T-helper 1 cell (primary cell): ENCODE data around the gene PLPP1.

Source experiments
- DNase-seq, 5 donors: peaks; one replicate each; pipeline ENCODE4 v3.0.0-alpha.2; 2012 to 2020
- total RNA-seq, 4 donors: gene quantifications; one replicate each; lab custom pipeline; 2026; lab: John Stamatoyannopoulos, UW

The PLPP1 gene
- 5.0 to 8.9 (median 7.5) reads per million in 4 donors for total RNA-seq

GRCh38 chr5:55534436-55535198 is at the start of gene PLPP1:
TSS of gene PLPP1 (minus strand) at chr5:55534964. CDS start at chr5:55534629, 335 bp downstream.
- peak; percentile 70 to 87 (median 78) for DNase-seq

- DNase-seq = no peak
Observed at GRCh38 chr5:55583578-55583977, 48.8 kb upstream of the PLPP1 start.

- no peak for DNase-seq
Observed at GRCh38 chr5:55582256-55582655, 47.5 kb upstream of the PLPP1 start.

GRCh38 chr5:55580042-55580441 is 45.3 kb upstream of the PLPP1 start:
- no peak for DNase-seq

GRCh38 chr5:55578771-55579170 is 44.0 kb upstream of the PLPP1 start:
- DNase-seq = no peak

- DNase-seq = no peak
Observed at GRCh38 chr5:55577353-55578060, 42.7 kb upstream of the PLPP1 start.

- DNase-seq = no peak
Observed at GRCh38 chr5:55576661-55577060, 41.9 kb upstream of the PLPP1 start.

GRCh38 chr5:55575815-55576583 is 41.2 kb upstream of the PLPP1 start:
- no peak for DNase-seq

GRCh38 chr5:55572600-55572999 is 37.8 kb upstream of the PLPP1 start:
- no peak for DNase-seq

GRCh38 chr5:55572020-55572419 is 37.3 kb upstream of the PLPP1 start:
- no peak for DNase-seq

GRCh38 chr5:55570570-55570969 is 35.8 kb upstream of the PLPP1 start:
- DNase-seq = no peak

GRCh38 chr5:55570026-55570425 is 35.3 kb upstream of the PLPP1 start:
- DNase-seq = no peak

GRCh38 chr5:55569513-55569865 is 34.7 kb upstream of the PLPP1 start:
- DNase-seq = no peak

GRCh38 chr5:55568654-55569512 is 34.1 kb upstream of the PLPP1 start:
- DNase-seq = no peak

- DNase-seq = peak in 1 of 5 donors; percentile 16
Observed at GRCh38 chr5:55564721-55565120, 30.0 kb upstream of the PLPP1 start.

GRCh38 chr5:55558484-55558883 is 23.7 kb upstream of the PLPP1 start:
- DNase-seq = no peak

- DNase-seq = no peak
Observed at GRCh38 chr5:55557123-55557522, 22.4 kb upstream of the PLPP1 start.

GRCh38 chr5:55554585-55555202 is 19.9 kb upstream of the PLPP1 start:
- DNase-seq = no peak

GRCh38 chr5:55551904-55552303 is 17.1 kb upstream of the PLPP1 start:
- no peak for DNase-seq

- no peak for DNase-seq
Observed at GRCh38 chr5:55551358-55551757, 16.6 kb upstream of the PLPP1 start.

GRCh38 chr5:55547781-55548180 is 13.0 kb upstream of the PLPP1 start:
- DNase-seq = no peak

- no peak for DNase-seq
Observed at GRCh38 chr5:55546947-55547346, 12.2 kb upstream of the PLPP1 start.
